GM10266 (cell line): ENCODE data around the gene RAB3IL1.

Experiments used
- DNase-seq: peaks from one replicate; pipeline ENCODE4 v3.0.0; 2012; ENCODE audit errors: extremely low spot score
- CTCF ChIP-seq: IDR thresholded peaks from 2 replicates; pipeline ENCODE4 v1.5.1; 2012; ENCODE audit warnings: mild to moderate bottlenecking, low read depth; ENCODE audit not compliant: control insufficient read depth, insufficient read depth; ENCODE audit errors: missing control alignments

Gene RAB3IL1

GRCh38 chr11:61851900-61852295, 65.5 kb downstream of the RAB3IL1 start:
- DNase-seq, result no peak
- TF ChIP-seq CTCF, result no peak

- TF ChIP-seq CTCF, result no peak
- DNase-seq, result no peak
These were observed 66.1 kb downstream of the RAB3IL1 start for GRCh38 chr11:61851113-61851899.

- DNase-seq, result no peak
- TF ChIP-seq CTCF, result no peak
These were observed 66.7 kb downstream of the RAB3IL1 start for GRCh38 chr11:61850687-61851086.

- no peak for TF ChIP-seq CTCF
- no peak for DNase-seq
These were observed 68.7 kb downstream of the RAB3IL1 start for GRCh38 chr11:61848631-61849030.

GRCh38 chr11:61847914-61848581, 69.3 kb downstream of the RAB3IL1 start:
- no peak for DNase-seq
- TF ChIP-seq CTCF, result no peak
